HG02870 (cell line): ENCODE data around the gene SPAG4.

Source experiments
- ATAC-seq: cut with Tn5 transposase; IDR thresholded peaks from one replicate; pipeline ENCODE4 v1.9.1; 2021; ENCODE audit warnings: mild to moderate bottlenecking, moderate library complexity; ENCODE audit not compliant: unreplicated experiment

Gene SPAG4

GRCh38 chr20:35598899-35599775, 16.5 kb upstream of the SPAG4 start:
- ATAC-seq = no peak

- no peak for ATAC-seq
Measured at GRCh38 chr20:35599776-35600120, 15.9 kb upstream of the SPAG4 start.

- no peak for ATAC-seq
Measured at GRCh38 chr20:35600176-35600992, 15.2 kb upstream of the SPAG4 start.

GRCh38 chr20:35600993-35601973, 14.3 kb upstream of the SPAG4 start:
- no peak for ATAC-seq

- no peak for ATAC-seq
Measured at GRCh38 chr20:35601990-35602389, 13.6 kb upstream of the SPAG4 start.

GRCh38 chr20:35602851-35603495, 12.7 kb upstream of the SPAG4 start:
- no peak for ATAC-seq

- ATAC-seq = no peak
Measured at GRCh38 chr20:35603695-35604448, 11.8 kb upstream of the SPAG4 start.

- ATAC-seq = no peak
Measured at GRCh38 chr20:35604449-35604747, 11.2 kb upstream of the SPAG4 start.

- ATAC-seq = no peak
Measured at GRCh38 chr20:35606127-35606526, 9.5 kb upstream of the SPAG4 start.

GRCh38 chr20:35607003-35607735, 8.5 kb upstream of the SPAG4 start:
- ATAC-seq = no peak

- ATAC-seq = no peak
Measured at GRCh38 chr20:35610833-35611427, 4.7 kb upstream of the SPAG4 start.

- ATAC-seq = peak; percentile 44
Measured at GRCh38 chr20:35611482-35611881, 4.1 kb upstream of the SPAG4 start.

- ATAC-seq = no peak
Measured at GRCh38 chr20:35616465-35617396, 1.1 kb downstream of the SPAG4 start.

GRCh38 chr20:35617397-35618262, 2.0 kb downstream of the SPAG4 start:
- no peak for ATAC-seq

- no peak for ATAC-seq
Measured at GRCh38 chr20:35618263-35619131, 2.9 kb downstream of the SPAG4 start.
